ENCODE results near the gene ANKRD6. TPM values are rescaled to one million over a fixed set of nuclear protein-coding genes. Genes with fewer than 3 reads are reported as not detected.
A peak's percentile ranks its signal among the peaks of the same experiment; 100 is the strongest.

ANKRD6 gene
- total and polyA plus RNA-seq, 9 donors: 5.9 to 12.2 (median 7.7) TPM

- Histone ChIP-seq H3K36me3 (ENCODE audit: control insufficient read depth, insufficient read depth, low read length) (peaks cover 3% of the 10 kb centered on the region), H3K27me3 (ENCODE audit: control insufficient read depth, insufficient read depth, low read length) (no peaks in the 10 kb centered on the region), H3K9me3 (replicated peaks; ENCODE audit: control insufficient read depth, low read depth, low read length) (no peaks in the 10 kb centered on the region), H3K4me1 (ENCODE audit: control insufficient read depth, insufficient read depth, low read length) (no peaks in the 10 kb centered on the region), H3K4me3 (ENCODE audit: low read length) (no peak overlapping the region), H3K27ac (ENCODE audit: low read length) (no peak overlapping the region)
- 84% methylated on average over 5 of the region's 5 CpGs for WGBS (ENCODE audit: insufficient coverage)
- DNase-seq: no peak
Measured at GRCh38 chr6:89605861-89606260, 172.9 kb downstream of the ANKRD6 start.

DNA sequence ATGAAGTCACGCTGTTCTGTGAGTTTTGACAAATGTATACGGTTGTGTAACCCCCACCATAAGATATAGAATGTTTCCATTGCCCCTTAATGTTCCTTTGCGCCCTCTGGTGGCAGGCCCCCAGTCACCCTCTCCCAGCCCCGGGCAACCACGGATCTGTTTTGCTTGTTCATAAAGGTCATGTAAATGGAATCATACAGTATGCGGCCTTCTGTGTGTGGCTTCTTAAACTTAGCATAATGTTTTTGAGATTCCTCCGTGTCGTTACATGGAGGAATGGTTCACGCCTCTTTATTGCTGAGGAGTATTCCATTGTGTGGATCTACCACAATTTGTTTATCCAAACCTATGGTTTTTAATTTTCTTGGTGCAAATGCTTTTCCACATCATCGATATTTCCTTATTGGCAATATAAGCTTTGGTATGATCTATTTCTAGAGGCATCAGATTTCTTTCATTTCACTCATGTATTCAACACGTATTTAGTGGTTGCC is 177.2 kb downstream of the ANKRD6 start:
- H3K36me3 ChIP-seq (ENCODE audit: control insufficient read depth, insufficient read depth, low read length): peaks cover 3% of the 10 kb centered on the region
- H3K4me3 ChIP-seq (ENCODE audit: low read length): no peak overlapping the region
- no peak overlapping the region for H3K27ac ChIP-seq (ENCODE audit: low read length)
- H3K9me3 ChIP-seq (replicated peaks; ENCODE audit: control insufficient read depth, low read depth, low read length): no peaks in the 10 kb centered on the region
- no peaks in the 10 kb centered on the region for H3K27me3 ChIP-seq (ENCODE audit: control insufficient read depth, insufficient read depth, low read length)
- DNase-seq: peak; percentile 19
- no peaks in the 10 kb centered on the region for H3K4me1 ChIP-seq (ENCODE audit: control insufficient read depth, insufficient read depth, low read length)
- WGBS (ENCODE audit: insufficient coverage): no CpG with 5 or more reads among the region's 11 CpGs

DNA sequence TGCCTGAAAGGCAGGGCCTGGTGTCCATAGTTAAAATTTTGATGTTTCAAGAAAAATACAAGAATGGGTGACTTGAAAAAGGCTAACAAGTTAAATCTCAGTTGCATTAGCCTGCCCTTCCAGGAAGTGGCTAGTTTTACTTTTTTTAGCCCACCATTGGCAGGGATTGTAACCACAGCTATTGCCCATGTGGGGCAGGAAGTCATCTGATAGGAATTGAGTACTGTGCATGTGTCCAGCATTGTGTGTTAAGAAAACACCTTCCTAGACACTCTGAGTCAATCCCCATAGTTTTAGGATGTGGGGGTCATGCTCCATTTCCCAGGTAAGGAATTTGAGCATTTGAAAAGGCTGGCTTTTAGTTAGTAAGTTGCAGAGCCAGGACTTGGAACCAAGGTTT is 178.7 kb downstream of the ANKRD6 start:
- Histone ChIP-seq H3K9me3 (replicated peaks; ENCODE audit: control insufficient read depth, low read depth, low read length) (no peaks in the 10 kb centered on the region), H3K4me1 (ENCODE audit: control insufficient read depth, insufficient read depth, low read length) (no peaks in the 10 kb centered on the region), H3K4me3 (ENCODE audit: low read length) (no peak overlapping the region), H3K36me3 (ENCODE audit: control insufficient read depth, insufficient read depth, low read length) (no peaks in the 10 kb centered on the region), H3K27me3 (ENCODE audit: control insufficient read depth, insufficient read depth, low read length) (no peaks in the 10 kb centered on the region), H3K27ac (ENCODE audit: low read length) (no peak overlapping the region)
- no peak for DNase-seq

DNA sequence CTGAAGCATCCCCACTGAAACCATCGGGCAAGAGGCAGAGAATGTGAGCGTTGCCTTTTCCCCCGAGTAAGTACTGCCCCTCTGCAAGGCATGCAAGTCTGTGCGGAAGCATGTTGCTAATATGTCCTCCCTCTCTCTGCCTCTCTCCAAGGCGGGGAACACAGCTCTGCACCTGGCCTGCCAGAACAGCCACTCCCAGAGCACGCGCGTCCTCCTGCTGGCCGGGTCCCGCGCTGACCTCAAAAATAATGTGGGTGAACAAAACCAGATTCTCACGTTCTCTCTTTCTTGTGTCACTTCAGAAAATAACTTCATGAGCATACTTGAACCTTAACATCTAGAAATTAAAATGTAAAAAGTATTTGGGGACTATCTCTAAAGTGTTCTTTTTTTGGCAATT is 179.2 kb downstream of the ANKRD6 start:
- H3K4me1 ChIP-seq (ENCODE audit: control insufficient read depth, insufficient read depth, low read length): no peaks in the 10 kb centered on the region
- no peak overlapping the region for H3K27ac ChIP-seq (ENCODE audit: low read length)
- no peaks in the 10 kb centered on the region for H3K27me3 ChIP-seq (ENCODE audit: control insufficient read depth, insufficient read depth, low read length)
- H3K36me3 ChIP-seq (ENCODE audit: control insufficient read depth, insufficient read depth, low read length): no peaks in the 10 kb centered on the region
- no peaks in the 10 kb centered on the region for H3K9me3 ChIP-seq (replicated peaks; ENCODE audit: control insufficient read depth, low read depth, low read length)
- WGBS (ENCODE audit: insufficient coverage): 57% methylated on average over 5 of the region's 12 CpGs
- no peak for DNase-seq
- no peak overlapping the region for H3K4me3 ChIP-seq (ENCODE audit: low read length)

GRCh38 chr6:89613790-89614189 is 180.8 kb downstream of the ANKRD6 start:
- H3K27ac ChIP-seq (ENCODE audit: low read length): no peak overlapping the region
- 75% methylated on average over 5 of the region's 5 CpGs for WGBS (ENCODE audit: insufficient coverage)
- no peaks in the 10 kb centered on the region for H3K4me1 ChIP-seq (ENCODE audit: control insufficient read depth, insufficient read depth, low read length)
- no peaks in the 10 kb centered on the region for H3K27me3 ChIP-seq (ENCODE audit: control insufficient read depth, insufficient read depth, low read length)
- H3K36me3 ChIP-seq (ENCODE audit: control insufficient read depth, insufficient read depth, low read length): no peaks in the 10 kb centered on the region
- H3K4me3 ChIP-seq (ENCODE audit: low read length): no peak overlapping the region
- DNase-seq: no peak
- H3K9me3 ChIP-seq (replicated peaks; ENCODE audit: control insufficient read depth, low read depth, low read length): no peaks in the 10 kb centered on the region

DNA sequence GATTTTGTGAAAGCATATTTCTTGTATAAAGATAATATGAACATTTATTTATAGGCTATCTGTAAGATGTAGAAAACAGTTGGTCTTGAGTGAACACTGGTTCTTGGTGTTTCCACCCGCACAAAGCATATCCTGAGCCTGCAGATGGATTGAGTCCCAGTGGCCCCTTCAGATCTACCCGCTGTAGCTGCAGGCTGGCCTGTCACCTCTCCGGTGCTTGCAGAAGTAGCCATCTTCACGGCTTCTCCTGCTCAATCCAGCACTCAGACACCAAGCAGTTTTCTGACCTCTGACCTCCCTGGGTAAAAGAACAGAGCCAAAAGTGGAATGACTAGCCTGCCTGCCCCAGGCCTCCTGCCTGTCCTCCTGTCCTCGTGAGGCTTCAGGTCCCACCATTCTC is 182.9 kb downstream of the ANKRD6 start:
- 61% methylated on average over 5 of the region's 5 CpGs for WGBS (ENCODE audit: insufficient coverage)
- Histone ChIP-seq H3K36me3 (ENCODE audit: control insufficient read depth, insufficient read depth, low read length) (no peaks in the 10 kb centered on the region), H3K27me3 (ENCODE audit: control insufficient read depth, insufficient read depth, low read length) (no peaks in the 10 kb centered on the region)

DNA sequence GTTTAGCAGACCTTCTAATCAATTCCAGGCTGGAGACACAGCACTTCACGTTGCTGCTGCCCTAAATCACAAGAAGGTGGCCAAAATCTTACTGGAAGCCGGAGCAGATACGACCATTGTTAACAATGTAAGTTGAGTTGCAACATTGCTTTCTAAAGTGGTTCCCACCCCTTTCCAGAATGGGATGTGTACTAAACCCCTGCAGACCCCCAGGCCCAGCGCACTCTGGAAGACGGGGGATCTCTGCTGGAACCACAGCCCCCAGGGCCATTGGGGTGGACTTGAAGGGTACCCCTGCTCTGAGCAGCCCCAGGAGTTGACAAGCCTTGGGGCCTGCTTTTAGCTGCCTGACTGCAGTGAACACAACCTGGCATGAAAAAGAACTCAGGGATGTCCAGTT is 183.6 kb downstream of the ANKRD6 start:
- 100% methylated on average over 4 of the region's 5 CpGs for WGBS (ENCODE audit: insufficient coverage)
- Histone ChIP-seq H3K27ac (ENCODE audit: low read length) (no peak overlapping the region), H3K4me3 (ENCODE audit: low read length) (no peak overlapping the region), H3K9me3 (replicated peaks; ENCODE audit: control insufficient read depth, low read depth, low read length) (no peaks in the 10 kb centered on the region), H3K4me1 (ENCODE audit: control insufficient read depth, insufficient read depth, low read length) (no peaks in the 10 kb centered on the region), H3K36me3 (ENCODE audit: control insufficient read depth, insufficient read depth, low read length) (no peaks in the 10 kb centered on the region), H3K27me3 (ENCODE audit: control insufficient read depth, insufficient read depth, low read length) (no peaks in the 10 kb centered on the region)
- DNase-seq: no peak

More for the DNA sequence above, 182.9 kb downstream of the ANKRD6 start:
- Histone ChIP-seq H3K9me3 (replicated peaks; ENCODE audit: control insufficient read depth, low read depth, low read length) (no peaks in the 10 kb centered on the region), H3K4me1 (ENCODE audit: control insufficient read depth, insufficient read depth, low read length) (no peaks in the 10 kb centered on the region), H3K27ac (ENCODE audit: low read length) (no peak overlapping the region), H3K4me3 (ENCODE audit: low read length) (no peak overlapping the region)
- no peak for DNase-seq

DNA sequence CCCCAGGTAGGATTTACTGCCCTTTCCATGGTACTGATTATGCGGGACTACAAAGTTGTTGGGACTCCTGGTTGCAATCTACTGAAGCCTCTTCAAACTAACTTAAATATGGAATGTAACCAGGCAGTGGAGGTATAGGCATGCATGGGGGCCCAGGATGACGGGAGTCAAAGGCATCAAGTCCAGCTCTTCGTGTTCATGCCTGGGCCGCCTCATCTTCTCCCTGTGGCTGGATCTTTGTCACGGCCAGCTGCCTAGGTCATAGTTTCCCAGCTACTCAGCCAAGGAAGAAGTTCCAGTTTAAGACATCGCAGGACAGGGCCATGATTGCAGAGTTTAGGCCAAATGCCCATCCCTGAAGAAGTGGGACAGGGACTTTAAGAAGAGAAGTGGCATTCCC is 185.1 kb downstream of the ANKRD6 start:
- Histone ChIP-seq H3K27ac (ENCODE audit: low read length) (no peak overlapping the region), H3K27me3 (ENCODE audit: control insufficient read depth, insufficient read depth, low read length) (no peaks in the 10 kb centered on the region), H3K4me3 (ENCODE audit: low read length) (no peak overlapping the region), H3K36me3 (ENCODE audit: control insufficient read depth, insufficient read depth, low read length) (no peaks in the 10 kb centered on the region), H3K9me3 (replicated peaks; ENCODE audit: control insufficient read depth, low read depth, low read length) (no peaks in the 10 kb centered on the region), H3K4me1 (ENCODE audit: control insufficient read depth, insufficient read depth, low read length) (no peaks in the 10 kb centered on the region)
- no peak for DNase-seq
- 93% methylated on average over 5 of the region's 6 CpGs for WGBS (ENCODE audit: insufficient coverage)

DNA sequence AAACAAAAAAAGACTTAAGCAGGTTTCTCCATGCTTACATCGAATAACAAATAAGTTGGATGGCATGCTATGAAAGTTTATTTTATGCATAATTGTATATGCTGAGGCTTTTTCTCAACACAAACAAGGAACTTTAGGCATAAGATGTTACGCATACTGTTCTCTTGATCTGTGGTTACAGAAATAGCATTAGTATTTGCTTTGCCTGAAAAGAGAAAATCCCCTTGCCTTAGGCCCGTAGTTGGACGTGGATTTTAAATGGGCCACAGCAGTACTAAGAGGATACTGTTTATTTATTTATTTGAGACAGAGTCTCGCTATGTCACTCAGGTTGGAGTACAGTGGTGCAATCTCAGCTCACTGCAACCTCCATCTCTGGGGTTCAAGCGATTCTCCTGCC is 186.6 kb downstream of the ANKRD6 start:
- no peaks in the 10 kb centered on the region for H3K4me1 ChIP-seq (ENCODE audit: control insufficient read depth, insufficient read depth, low read length)
- no peaks in the 10 kb centered on the region for H3K9me3 ChIP-seq (replicated peaks; ENCODE audit: control insufficient read depth, low read depth, low read length)
- H3K27me3 ChIP-seq (ENCODE audit: control insufficient read depth, insufficient read depth, low read length): no peaks in the 10 kb centered on the region
- no peak for DNase-seq
- H3K36me3 ChIP-seq (ENCODE audit: control insufficient read depth, insufficient read depth, low read length): peaks cover 5% of the 10 kb centered on the region
- no peak overlapping the region for H3K4me3 ChIP-seq (ENCODE audit: low read length)
- WGBS (ENCODE audit: insufficient coverage): 85% methylated on average over 2 of the region's 6 CpGs
- no peak overlapping the region for H3K27ac ChIP-seq (ENCODE audit: low read length)

DNA sequence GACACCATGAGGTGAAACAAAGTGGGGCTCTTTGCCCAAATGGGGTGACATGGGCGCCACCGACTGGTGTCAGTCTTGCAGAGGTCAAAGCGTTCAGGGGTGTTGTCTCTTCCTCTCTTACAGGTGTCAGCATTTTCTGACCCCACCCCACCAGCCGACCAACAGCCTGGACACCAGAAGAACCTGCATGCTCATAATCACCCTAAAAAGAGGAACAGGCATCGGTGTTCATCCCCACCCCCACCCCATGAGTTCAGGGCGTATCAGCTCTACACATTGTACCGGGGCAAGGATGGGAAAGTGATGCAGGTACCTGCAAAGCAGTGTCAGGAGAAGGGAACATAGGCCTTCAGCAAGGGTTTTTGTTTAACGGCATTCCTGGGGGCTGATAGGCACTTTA is 190.8 kb downstream of the ANKRD6 start:
- 96% methylated on average over 5 of the region's 8 CpGs for WGBS (ENCODE audit: insufficient coverage)
- Histone ChIP-seq H3K27me3 (ENCODE audit: control insufficient read depth, insufficient read depth, low read length) (no peaks in the 10 kb centered on the region), H3K4me3 (ENCODE audit: low read length) (no peak overlapping the region), H3K9me3 (replicated peaks; ENCODE audit: control insufficient read depth, low read depth, low read length) (no peaks in the 10 kb centered on the region), H3K27ac (ENCODE audit: low read length) (no peak overlapping the region), H3K4me1 (ENCODE audit: control insufficient read depth, insufficient read depth, low read length) (no peaks in the 10 kb centered on the region), H3K36me3 (ENCODE audit: control insufficient read depth, insufficient read depth, low read length) (peaks cover 7% of the 10 kb centered on the region)
- DNase-seq: no peak

DNA sequence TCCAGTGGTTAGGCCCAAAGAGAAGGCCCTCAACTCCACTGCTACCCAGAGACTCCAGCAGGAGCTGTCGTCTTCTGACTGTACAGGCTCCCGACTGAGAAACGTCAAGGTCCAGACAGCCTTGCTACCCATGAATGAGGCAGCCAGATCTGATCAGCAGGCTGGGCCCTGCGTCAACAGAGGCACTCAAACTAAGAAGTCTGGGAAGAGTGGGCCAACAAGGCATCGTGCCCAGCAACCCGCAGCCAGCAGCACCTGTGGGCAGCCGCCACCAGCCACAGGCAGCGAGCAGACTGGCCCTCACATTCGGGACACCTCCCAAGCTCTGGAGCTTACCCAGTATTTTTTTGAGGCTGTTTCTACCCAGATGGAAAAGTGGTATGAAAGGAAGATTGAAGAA is 197.5 kb downstream of the ANKRD6 start:
- Histone ChIP-seq H3K4me1 (ENCODE audit: control insufficient read depth, insufficient read depth, low read length) (no peaks in the 10 kb centered on the region), H3K9me3 (replicated peaks; ENCODE audit: control insufficient read depth, low read depth, low read length) (no peaks in the 10 kb centered on the region), H3K36me3 (ENCODE audit: control insufficient read depth, insufficient read depth, low read length) (peaks cover 10% of the 10 kb centered on the region), H3K4me3 (ENCODE audit: low read length) (no peak overlapping the region), H3K27me3 (ENCODE audit: control insufficient read depth, insufficient read depth, low read length) (no peaks in the 10 kb centered on the region), H3K27ac (ENCODE audit: low read length) (no peak overlapping the region)
- WGBS (ENCODE audit: insufficient coverage): 86% methylated on average over 8 of the region's 9 CpGs
- no peak for DNase-seq

Measured in muscle of leg (tissue), 11 donors.